ENCODE data around the gene DGKG. TPM values are rescaled to one million over a fixed set of nuclear protein-coding genes. Genes with fewer than 3 reads are reported as not detected.

The DGKG gene
- 13.5 TPM for total RNA-seq (ENCODE audit: insufficient read depth, low replicate concordance)

DNA sequence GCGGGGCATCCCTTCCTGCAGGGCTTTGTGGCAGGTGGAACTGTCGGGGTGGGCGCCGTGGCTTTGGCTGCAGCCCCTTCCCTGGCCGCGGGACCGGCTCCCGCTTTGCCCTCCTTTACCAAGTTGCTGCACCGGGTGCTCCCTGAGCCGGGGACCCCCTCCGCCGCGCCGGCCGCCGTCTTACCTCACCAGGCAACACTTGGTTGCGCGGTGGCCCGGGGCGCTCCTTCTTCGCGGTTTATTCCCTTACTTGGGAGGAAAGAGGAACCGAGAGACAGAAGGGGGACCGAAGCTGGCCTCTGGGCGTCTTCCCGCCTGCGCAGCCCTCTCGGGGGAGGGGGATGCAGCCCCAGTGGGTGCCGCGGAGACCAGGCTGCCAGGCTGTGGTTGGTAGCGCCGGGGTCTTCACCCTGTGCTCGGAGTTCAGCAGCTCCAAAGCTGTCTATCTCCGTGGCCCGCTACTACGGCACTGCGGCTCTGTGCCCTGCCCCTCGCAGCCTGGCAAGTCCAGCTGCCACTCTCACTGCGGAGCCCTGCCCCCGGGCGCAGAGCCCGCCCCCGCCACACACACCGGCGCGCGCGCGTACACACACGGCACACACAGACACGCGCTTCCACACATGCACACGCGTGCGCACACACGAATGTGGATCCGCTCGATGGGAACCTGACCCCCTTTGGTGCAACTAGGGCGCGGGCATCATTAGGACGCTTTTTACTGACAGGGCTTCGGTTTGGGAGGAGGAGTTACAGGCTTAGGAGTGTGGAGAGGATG, at the start of gene DGKG:
Gene DGKG (minus strand): TSS at position 473 of the 775 bp plus-strand sequence. CDS start 41,775 bp downstream, outside the sequence.
- DNase-seq (ENCODE audit: low spot score), result peak; percentile 40

DNA sequence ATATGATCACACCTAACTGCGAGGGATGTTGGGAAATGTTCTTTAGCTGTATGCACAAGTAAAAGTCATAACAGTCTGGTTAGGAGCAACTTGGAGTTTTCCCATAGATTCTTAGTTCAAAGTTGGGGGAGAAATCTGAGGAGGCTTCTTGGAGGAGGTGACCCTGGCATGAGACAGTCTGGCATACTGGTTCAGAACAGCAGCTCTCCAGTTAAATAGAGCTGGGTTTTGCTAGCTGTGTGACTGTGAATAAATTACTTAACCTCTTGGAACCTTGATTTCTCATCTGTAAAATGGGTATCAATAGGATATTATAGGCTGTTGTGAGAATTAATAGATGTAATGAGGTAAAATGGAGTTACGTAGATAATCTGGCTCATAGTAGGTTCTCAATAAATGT, 49.1 kb upstream of the DGKG start:
- DNase-seq (ENCODE audit: low spot score), result no peak

DNA sequence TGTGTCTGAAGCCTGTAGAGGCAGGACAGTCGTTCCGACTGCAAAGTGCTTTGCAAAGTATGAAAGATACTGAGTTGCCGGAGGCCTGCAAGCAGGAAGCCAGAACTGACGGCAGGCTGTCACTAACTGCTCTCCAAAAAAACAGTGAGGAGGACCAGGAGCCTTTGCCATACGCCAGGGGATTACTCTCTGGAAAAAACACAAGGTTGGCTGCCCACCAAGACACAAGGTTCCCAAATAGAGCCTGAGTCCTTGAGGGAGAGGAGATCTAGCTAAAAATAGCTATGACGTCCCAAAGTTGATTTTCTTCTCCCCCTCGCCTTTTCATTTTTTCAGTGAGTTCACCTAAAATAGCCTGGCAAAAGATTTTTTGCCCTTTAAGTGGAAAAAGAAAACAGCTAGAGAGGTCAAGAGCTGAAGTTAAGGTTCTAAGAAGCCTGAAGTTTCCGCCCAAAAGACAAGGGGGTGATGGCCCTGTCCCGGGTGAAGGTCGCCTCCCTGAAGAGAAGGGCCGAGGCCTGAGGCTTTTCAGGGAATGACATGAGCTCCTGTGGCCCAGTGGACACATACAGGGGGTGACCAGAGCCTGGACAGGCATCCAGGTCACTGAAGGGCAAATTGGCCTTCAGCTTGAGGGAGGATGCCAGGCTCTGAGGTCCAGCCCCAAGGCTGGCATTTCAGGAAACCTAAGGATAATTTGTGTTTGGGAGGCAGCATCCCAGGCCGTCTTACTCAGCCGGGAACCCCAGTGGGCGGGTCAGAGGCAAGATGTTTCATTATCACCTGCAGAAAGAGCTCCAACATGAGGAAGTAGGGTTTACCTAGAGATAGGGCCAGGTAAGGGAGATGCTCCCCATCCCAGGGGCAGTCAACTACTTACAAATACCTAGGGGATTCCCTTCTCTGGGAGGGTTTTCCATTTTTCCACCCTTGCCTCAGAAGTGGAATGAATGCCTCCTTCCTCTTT, 44.9 kb upstream of the DGKG start:
- DNase-seq (ENCODE audit: low spot score), result peak; percentile 93

GRCh38 chr3:186401556-186401955, 39.5 kb upstream of the DGKG start:
- no peak for DNase-seq (ENCODE audit: low spot score)

DNA sequence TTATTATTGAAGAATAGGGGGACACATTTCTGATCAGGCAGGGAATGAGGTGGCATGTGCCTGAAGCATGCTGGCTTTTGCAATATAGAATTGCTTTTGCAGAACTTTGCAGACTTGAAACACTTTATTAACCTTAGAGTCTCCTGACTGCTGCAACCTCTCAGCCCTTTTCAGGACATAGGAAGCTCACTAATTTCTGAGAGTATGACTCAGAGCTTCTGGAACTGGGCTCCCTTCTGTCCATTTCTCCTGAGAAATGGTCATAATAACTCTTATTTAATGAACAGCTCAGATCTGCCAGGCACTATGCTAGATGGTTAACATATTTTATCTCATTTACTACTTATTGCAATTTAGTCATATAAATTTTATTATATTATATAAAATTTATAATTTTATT, 38.6 kb upstream of the DGKG start:
- no peak for DNase-seq (ENCODE audit: low spot score)

- no peak for DNase-seq (ENCODE audit: low spot score)
Observed at GRCh38 chr3:186400026-186400425, 38.0 kb upstream of the DGKG start.

GRCh38 chr3:186394566-186395217, 32.7 kb upstream of the DGKG start:
- no peak for DNase-seq (ENCODE audit: low spot score)

GRCh38 chr3:186386883-186387560, 25.0 kb upstream of the DGKG start:
- no peak for DNase-seq (ENCODE audit: low spot score)

- no peak for DNase-seq (ENCODE audit: low spot score)
Observed at GRCh38 chr3:186385856-186386602, 24.0 kb upstream of the DGKG start.

DNA sequence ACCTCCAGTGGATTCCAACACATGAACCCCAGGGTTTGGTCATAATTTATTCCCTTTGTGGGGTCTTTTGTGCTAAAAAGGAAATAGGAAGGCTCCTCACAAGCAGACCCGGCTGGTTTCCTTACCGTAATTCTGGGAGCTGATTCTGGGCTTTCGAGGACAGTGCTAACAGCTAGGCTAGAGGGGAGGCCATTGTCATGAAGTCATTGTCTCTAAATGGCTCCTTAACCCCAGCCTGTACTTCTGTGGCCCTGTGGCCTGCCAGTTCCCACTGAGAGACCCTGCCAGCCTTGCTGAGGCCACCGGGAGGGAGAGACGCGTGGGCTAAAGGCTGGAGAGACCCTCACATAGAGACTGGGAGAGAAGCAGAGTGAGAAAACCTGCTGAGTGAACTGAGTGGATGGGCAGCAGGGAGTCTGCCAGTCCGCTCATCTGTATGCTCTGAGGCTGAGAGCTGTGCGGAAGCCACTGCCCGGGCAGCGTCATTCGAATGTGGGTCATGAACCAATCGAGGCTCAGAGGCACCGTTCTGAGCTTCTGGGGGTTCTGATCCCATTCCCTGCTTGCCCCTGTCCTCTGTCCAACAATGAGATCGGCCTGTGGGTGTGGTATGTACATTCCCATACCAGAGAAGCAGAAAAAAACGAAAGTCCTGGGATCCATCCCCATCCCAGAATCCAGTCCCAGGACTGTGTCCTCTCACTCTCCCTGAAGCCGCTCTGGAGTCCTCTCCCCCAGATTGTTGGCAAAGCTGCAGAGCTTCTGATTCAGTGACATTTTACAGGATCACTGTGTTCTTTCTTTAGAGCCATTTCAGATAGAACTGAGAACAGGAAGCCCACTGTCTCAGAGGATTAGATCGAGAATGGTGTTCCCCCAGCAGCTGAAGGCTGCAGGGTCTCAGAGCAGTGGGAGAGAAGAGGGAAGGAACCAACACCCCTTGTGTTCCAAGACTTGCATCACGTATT, 21.3 kb upstream of the DGKG start:
- DNase-seq (ENCODE audit: low spot score), result no peak

GRCh38 chr3:186382217-186382885, 20.3 kb upstream of the DGKG start:
- DNase-seq (ENCODE audit: low spot score), result no peak

- DNase-seq (ENCODE audit: low spot score), result no peak
Observed at GRCh38 chr3:186381424-186382216, 19.6 kb upstream of the DGKG start.

DNA sequence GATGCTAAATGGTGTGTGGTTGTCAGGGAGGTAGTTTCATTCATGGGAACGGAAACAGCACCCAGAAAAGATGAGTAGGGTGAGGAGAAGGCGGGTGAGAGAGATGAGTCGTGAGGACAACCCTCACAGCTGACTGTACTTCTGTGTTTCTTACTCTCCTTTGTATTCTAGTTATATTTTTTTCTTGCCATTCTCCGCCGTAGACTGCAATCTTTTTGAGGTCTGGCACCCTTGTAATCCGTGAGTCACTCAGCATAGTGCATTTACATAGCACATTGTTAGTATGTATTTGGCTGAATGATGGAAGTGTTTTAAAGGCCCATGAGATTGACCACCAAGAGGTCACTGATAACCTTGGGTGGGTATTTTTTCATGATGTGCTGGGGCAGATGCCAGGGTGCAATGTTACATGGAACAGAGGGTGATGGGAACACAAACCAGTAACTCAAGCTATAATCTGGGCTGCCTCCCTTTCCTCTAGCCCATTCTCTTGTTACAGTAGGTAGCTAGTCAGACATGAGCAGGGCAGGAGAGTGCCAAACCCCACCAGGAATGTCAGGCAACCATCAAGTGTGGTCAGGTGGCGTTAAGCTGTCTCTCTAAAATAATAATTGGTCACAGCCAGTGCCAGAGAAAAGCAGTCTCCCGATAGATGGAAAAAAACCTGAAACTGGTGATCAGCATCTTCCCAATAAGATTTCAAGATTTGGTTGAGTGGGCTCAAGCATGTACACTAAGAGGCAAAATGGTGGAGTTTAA, 18.8 kb upstream of the DGKG start:
- DNase-seq (ENCODE audit: low spot score), result no peak

- no peak for DNase-seq (ENCODE audit: low spot score)
Observed at GRCh38 chr3:186375443-186375842, 13.4 kb upstream of the DGKG start.

GRCh38 chr3:186374376-186374775, 12.3 kb upstream of the DGKG start:
- DNase-seq (ENCODE audit: low spot score), result no peak

GRCh38 chr3:186369217-186369616, 7.2 kb upstream of the DGKG start:
- no peak for DNase-seq (ENCODE audit: low spot score)

DNA sequence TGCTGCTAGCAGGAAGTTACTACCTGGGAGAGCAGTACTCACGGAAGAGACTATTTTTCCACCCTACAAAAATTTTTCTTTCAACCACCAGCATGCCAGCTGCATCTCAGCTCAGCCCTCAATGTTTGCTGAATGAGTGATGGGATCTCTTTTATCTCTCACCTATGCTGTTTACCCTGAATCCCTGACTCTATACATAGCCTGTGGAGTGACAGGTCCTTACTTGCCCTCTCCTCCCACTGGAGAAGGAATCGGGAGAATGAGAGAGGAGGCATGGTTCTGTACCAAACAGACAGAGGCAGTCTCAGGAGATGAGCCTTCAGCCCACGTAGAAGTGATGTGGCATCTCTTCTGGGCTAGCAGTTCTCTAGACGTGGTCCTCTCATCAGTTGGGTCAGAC, 6.7 kb upstream of the DGKG start:
- no peak for DNase-seq (ENCODE audit: low spot score)
